Stimulated activated CD8-positive, alpha-beta memory T cell treated with anti-CD3 and anti-CD28 coated beads, Interleukin-4, amount 100 ng/mL, for 48 hours (primary cell): Measurements from ENCODE around the gene RAD51.
"Not testable (repeated sequence)": the region's sequence is repeated elsewhere in the genome, so short reads cannot be mapped to it uniquely, and the experiment has no call there.

Experiments
- DNase-seq: peaks from one replicate; pipeline ENCODE4 v3.0.0-alpha.2; 2020

RAD51 gene

DNA sequence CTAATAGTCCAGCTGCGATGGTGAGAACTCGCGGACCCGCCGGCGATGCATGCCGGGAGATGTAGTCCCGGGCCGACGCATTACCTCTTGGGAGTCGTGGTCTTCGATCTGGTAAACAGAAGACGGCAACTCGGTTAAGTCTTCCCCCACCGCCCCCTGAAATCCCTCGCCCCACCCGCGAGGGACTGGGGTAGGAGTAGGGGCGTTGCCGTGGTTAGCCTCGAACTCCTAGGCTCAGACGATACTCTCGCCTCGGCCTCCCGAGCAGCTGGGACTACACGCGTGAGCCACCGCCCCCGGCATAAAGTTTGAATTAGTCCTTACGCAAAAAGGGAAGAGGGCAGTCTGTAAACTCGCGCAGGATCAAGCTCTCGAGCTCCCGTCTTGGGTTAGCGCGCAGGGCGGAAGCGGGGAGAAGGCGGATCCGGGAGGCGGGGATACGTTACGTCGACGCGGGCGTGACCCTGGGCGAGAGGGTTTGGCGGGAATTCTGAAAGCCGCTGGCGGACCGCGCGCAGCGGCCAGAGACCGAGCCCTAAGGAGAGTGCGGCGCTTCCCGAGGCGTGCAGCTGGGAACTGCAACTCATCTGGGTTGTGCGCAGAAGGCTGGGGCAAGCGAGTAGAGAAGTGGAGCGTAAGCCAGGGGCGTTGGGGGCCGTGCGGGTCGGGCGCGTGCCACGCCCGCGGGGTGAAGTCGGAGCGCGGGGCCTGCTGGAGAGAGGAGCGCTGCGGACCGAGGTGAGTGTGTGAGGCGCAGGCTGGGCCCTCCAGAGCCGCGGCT, at the start of gene RAD51:
Gene RAD51, plus strand, starts transcription at position 487 of the 781 bp plus-strand sequence. CDS start 3,585 bp downstream, outside the sequence.
- peak; percentile 96 for DNase-seq

DNA sequence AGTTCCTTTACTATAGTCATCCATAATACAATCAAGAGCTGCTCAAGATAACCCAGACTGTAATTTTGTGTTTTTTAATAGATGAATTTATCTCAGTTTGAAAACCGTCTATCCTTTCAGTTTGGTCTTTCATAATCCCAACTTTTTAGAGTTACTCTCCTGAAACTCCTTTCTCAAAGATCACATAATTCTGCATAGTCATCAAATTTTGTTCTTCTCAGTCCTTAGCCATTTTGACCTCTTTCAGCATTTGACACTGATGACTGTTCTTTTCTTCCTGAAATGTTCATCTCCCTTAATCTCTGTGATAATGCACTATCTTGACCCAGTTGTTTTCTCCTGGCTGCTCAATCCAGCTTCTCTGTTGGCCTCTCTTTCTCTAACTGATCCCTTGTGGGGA, 47.5 kb upstream of the RAD51 start:
- no peak for DNase-seq

DNA sequence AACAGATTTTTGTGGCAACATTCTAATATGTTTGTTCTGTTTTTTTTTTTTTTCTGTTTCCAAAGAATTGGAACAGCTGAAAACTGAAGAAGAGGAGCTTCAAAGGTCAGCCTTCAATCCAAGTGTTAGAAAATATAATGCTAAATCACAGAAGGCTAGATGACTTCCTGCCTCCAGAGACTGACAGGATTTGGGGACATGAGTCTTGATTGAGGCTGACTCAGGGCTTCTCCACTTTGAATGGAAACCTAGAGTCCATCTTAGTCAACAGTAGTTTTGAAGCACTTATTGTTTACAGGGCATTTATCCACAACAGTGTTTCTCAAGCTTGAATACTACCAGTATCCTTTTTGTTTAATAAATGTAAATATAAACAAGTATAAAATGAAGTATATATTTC, 44.5 kb upstream of the RAD51 start:
- DNase-seq = no peak

- DNase-seq = peak; percentile 30
Observed at GRCh38 chr15:40660686-40661085, 34.3 kb upstream of the RAD51 start.

- DNase-seq = no peak
Observed at GRCh38 chr15:40664909-40665308, 30.1 kb upstream of the RAD51 start.

GRCh38 chr15:40676290-40676689, 18.7 kb upstream of the RAD51 start:
- DNase-seq = not testable (repeated sequence)

DNA sequence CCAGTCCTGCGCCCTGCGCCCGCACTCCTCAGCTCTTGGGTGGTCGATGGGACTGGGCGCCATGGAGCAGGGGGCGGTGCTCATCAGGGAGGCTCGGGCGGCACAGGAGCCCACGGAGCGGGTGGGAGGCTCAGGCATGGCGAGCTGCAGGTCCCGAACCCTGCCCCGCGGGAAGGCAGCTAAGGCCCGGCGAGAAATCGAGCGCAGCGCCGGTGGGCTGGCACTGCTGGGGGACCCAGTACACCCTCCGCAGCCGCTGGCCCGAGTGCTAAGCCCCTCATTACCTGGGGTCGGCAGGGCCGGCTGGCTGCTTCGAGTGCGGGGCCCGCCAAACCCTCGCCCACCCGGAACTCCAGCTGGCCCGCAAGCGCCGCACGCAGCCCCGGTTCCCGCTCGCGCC, 18.1 kb upstream of the RAD51 start:
- not testable (repeated sequence) for DNase-seq

DNA sequence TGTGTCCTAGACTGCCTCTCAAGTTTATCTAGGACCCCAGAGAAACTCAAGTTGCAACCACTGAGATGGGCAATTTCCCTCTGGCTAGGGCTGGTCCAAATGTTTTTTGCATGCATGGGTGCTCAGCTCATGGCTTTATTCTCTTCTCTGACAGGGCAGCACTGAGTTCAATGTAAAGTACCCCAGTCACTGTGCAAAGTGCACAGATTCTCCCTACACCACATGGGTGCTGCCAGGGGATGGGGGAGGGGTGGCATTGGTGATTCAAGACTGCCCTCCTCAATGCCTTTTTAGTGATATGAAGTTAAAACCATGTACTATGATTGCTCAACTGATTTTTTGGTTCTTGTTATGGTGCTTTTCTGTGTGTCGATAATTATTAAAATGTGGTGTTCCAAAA, 14.8 kb upstream of the RAD51 start:
- DNase-seq = no peak

GRCh38 chr15:40680959-40681358, 14.0 kb upstream of the RAD51 start:
- not testable (repeated sequence) for DNase-seq

DNA sequence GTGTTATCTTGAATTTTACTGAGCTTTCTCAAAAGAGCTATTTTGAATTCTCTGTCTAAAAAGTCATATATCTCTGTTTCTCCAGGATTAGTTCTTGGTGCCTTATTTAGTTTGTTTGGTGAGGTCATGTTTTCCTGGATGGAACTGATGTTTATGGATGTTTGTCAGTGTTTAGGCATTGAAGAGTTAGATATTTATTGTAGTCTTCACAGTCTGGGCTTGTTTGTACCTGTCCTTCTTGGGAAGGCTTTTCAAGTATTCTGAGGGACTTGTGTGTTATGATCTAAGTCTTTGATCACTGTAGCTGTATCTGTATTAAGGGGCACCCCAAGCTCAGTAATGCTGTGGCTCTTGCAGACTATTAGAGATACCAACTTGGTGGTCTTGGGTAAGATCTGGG, 10.6 kb upstream of the RAD51 start:
- no peak for DNase-seq

GRCh38 chr15:40685376-40685775, 9.6 kb upstream of the RAD51 start:
- DNase-seq = no peak

DNA sequence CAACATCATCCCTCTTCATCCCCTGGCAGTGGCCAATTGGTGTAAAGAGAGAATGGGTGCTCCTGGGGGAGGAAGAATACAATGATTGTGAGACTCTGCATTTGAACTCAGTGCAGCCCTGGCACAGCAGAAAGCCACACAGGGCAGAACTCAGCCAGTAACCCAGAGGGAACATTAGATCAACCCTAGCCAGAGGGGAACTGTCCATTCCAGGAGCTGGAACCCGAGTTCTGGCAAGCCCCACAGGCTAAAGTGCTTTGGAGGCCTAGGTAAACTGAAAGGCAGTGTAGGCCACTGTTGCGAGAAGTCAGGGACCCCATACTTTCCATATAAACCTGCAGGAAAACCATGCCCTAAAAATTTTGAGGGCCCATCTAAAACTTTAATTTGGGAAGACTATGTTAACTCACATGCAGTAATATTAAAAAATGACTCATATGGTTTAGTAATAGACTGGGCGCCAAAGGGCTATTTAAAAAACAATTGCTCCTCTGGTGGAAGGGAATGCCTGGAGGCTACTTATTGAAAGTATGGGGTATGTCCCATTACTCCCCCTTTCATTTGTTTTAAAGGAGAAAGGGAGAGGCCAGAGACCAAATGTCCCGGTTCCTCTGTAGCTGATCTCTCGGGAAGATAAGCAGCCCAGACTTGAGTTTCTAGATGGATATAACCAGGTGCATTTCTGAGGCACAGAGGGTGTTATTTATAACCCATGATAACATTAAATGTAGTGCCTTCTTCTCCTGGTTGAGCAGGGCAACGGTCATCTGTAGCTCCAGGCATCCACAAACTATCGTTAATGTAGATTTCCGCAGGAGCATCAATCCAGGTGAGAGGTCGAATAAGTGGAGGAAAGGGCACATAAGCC, 5.8 kb upstream of the RAD51 start:
- no peak for DNase-seq

DNA sequence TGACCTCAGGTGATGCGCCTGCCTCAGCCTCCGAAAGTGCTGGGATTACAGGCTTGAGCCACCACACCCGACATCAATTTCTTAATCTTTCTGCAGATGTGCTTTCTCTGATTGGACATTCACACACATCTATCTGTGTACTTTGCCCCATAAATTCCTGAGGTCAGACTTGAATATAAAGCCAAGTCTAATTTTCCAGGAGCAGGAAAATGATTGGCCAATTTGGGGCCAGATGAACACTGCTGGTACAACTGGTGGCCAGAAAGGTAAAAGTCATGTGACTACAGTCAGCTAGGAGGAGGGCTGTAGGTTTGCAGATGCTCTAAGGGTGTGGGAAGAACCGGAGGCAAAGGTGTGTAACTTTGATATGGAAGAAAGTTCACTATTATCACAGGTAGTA, 3.2 kb upstream of the RAD51 start:
- DNase-seq = no peak

GRCh38 chr15:40693904-40694687, 878 bp upstream of the RAD51 start:
- DNase-seq = no peak

GRCh38 chr15:40695469-40695890, 506 bp downstream of the RAD51 start:
- DNase-seq = no peak

- DNase-seq = no peak
Observed at GRCh38 chr15:40696228-40696627, 1.3 kb downstream of the RAD51 start.

DNA sequence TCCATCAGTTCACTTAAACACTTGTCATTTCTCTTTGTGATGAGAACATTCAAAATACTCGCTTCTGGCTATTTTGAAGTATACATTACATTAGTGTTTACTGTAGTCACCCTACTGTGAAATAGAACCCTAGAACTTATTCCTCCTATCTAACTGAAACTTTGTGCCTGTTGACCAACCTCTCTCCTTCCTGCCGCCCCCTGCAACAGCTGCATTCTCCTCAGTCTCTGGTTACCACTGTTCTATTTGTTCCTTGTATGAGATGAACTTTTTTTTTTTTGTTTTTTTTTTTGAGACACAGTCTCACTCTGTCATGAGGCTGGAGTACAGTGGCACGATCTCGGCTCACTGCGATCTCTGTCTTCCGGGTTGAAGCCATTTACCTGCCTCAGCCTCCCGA, 2.9 kb downstream of the RAD51 start:
- no peak for DNase-seq

DNA sequence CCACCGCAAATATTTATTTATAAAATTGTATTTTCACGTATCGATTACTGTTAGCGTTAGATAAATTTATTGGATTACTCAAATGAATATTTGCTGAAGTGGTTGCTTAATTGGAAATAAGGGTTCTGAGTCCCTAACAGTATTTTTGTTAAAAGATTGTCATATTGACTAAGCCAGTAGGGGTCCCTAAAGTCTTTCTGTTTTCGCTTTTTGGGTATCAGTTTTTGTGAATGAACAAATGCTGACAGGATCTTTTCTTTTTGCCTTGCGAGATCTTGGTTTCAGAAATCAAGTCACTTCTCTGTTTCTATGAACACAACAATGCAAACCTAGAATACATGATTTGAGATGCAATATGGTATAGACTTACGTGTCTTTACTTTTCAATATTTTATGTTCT, 7.1 kb downstream of the RAD51 start:
- DNase-seq = no peak

GRCh38 chr15:40706121-40706520, 11.1 kb downstream of the RAD51 start:
- DNase-seq = no peak

- DNase-seq = no peak
Observed at GRCh38 chr15:40714144-40714543, 19.2 kb downstream of the RAD51 start.

DNA sequence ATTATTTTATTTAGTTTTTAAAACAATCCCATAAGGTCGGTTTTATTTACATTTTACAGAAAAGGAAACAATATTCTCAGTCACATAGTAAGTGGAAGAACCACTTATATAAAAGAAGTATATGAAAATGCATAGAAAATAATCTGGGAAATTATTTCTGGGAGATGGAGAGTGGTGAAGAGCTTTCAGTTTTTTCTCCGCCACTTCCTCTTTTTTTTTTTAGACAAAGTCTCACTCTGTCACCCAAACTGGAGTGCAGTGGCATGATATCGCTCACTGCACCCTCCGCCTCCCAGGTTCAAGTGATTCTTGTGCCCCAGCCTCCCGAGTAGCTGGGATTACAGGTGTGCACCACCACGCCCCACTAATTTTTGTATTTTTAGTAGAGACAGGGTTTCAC, 21.2 kb downstream of the RAD51 start:
- no peak for DNase-seq

DNA sequence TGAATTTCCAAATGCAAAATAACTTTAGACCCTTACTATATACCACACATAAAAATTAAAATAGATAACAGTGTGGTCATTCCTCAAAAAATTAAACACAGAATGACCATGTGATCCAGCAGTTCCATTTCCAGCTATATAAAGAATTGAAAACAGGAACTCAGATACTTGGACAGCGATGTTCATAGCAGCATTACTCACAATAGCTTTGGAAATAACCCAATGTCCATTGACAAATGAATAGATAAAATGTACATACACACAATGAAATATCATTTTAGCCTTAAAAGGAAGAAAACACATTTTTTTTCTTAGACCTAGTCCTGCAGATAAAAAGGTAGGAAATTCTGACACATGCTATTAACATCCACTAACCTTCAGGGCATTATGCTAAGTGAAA, 26.7 kb downstream of the RAD51 start:
- DNase-seq = no peak

GRCh38 chr15:40722354-40722753, 27.4 kb downstream of the RAD51 start:
- DNase-seq = no peak
